ENCODE data around the gene SHC4. TPM values are rescaled to one million over a fixed set of nuclear protein-coding genes. Genes with fewer than 3 reads are reported as not detected.
"Not testable (repeated sequence)": the region's sequence is repeated elsewhere in the genome, so short reads cannot be mapped to it uniquely, and the experiment has no call there.

SHC4 gene
- total RNA-seq, 1 donor from 2014 or later = 0.68 TPM

GRCh38 chr15:48861813-48862431 is 101.8 kb downstream of the SHC4 start:
- DNase-seq = no peak
- H3K4me3 ChIP-seq = no peak overlapping the region
- H3K4me1 ChIP-seq = no peaks in the 10 kb centered on the region
- intact Hi-C loops (cut with DNase I) = loop anchor here (5.0 to 10.0 kb wide), 2 partner anchors 283 to 560 kb away; partner anchors contain the start of gene FGF7
- ATAC-seq = peak; percentile 79 to 82
- no peaks in the 10 kb centered on the region for H3K27me3 ChIP-seq (ENCODE audit: low read depth)
- H3K36me3 ChIP-seq = no peaks in the 10 kb centered on the region
- H3K9me3 ChIP-seq = no peaks in the 10 kb centered on the region
- H3K27ac ChIP-seq = no peak overlapping the region
- TF ChIP-seq, protein P1, sequence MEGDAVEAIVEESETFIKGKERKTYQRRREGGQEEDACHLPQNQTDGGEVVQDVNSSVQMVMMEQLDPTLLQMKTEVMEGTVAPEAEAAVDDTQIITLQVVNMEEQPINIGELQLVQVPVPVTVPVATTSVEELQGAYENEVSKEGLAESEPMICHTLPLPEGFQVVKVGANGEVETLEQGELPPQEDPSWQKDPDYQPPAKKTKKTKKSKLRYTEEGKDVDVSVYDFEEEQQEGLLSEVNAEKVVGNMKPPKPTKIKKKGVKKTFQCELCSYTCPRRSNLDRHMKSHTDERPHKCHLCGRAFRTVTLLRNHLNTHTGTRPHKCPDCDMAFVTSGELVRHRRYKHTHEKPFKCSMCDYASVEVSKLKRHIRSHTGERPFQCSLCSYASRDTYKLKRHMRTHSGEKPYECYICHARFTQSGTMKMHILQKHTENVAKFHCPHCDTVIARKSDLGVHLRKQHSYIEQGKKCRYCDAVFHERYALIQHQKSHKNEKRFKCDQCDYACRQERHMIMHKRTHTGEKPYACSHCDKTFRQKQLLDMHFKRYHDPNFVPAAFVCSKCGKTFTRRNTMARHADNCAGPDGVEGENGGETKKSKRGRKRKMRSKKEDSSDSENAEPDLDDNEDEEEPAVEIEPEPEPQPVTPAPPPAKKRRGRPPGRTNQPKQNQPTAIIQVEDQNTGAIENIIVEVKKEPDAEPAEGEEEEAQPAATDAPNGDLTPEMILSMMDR (IDR thresholded peaks at IDR 0.05) = peak; percentile 90

DNA sequence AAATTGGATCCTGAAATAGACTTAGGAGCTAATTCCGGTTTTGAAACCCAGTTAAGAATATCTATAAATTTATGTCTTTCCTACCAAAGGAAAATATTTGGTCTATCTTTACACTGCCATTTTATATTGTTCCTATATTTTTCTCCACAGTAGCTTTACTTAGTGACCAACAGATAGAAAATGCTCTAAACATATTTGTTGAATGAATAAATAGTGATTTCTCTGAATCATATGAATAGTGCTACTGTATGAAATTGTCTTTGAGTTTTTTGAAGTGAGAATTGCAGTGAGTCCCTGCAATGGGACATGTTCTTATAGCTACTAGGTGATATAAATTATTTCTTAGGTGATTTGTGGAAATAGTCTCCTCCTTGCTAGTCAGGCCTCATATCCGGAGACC is 104.3 kb downstream of the SHC4 start:
- TF ChIP-seq, protein P1 (IDR thresholded peaks at IDR 0.05) = no peak
- DNase-seq = no peak
- Histone ChIP-seq H3K27ac (no peak overlapping the region), H3K27me3 (ENCODE audit: low read depth) (no peaks in the 10 kb centered on the region), H3K4me1 (no peaks in the 10 kb centered on the region), H3K9me3 (no peaks in the 10 kb centered on the region), H3K4me3 (no peak overlapping the region), H3K36me3 (no peaks in the 10 kb centered on the region)
- no peak for ATAC-seq
- intact Hi-C loops (cut with DNase I) = no loop called here

DNA sequence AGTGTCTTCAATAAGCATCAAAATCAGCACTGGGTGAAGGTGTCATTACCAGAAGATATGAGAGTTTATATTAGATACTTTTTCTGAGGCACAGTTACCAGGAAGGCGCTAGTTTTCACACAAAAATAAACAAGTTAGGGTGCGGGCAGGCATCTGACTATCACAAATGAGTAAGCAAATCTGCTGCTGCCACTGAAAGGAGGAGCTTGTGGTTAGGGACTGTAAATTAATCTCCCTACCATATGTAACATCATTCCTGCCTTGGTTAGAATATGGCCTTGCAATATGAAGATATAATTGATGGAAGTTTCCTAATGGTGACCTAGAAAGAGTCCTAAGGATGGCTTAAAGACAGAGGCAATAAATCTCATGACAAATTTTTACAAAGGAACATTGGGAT is 105.3 kb downstream of the SHC4 start:
- no peaks in the 10 kb centered on the region for H3K27me3 ChIP-seq (ENCODE audit: low read depth)
- ATAC-seq = no peak
- no peaks in the 10 kb centered on the region for H3K9me3 ChIP-seq
- intact Hi-C loops (cut with DNase I) = no loop called here
- TF ChIP-seq, protein P1 (IDR thresholded peaks at IDR 0.05) = no peak
- H3K4me1 ChIP-seq = no peaks in the 10 kb centered on the region
- H3K36me3 ChIP-seq = no peaks in the 10 kb centered on the region
- no peak overlapping the region for H3K27ac ChIP-seq
- DNase-seq = no peak
- H3K4me3 ChIP-seq = no peak overlapping the region

DNA sequence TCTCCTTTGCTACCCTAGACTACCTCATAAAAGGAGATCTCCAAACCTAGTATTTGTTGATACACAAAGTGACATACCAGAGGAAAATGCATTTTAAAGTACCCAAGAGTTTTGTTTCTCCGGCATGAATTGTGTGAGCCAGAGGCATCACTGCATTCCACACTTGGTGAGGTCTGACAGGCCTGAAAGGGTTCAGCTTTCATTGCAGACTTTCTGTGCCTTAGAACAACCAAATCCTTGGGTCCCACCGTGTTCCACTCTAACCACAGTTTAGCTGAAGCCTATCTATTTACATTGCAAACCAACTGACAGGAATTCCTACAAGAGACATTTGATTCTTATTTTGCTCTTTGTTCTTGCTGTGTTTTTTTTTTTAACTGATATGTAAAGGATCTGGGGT is 106.8 kb downstream of the SHC4 start:
- H3K27ac ChIP-seq = no peak overlapping the region
- H3K4me1 ChIP-seq = no peaks in the 10 kb centered on the region
- intact Hi-C loops (cut with DNase I) = no loop called here
- ATAC-seq (peak in 1 of 2 donors; percentile 16), DNase-seq (no peak)
- TF ChIP-seq, protein P1 (IDR thresholded peaks at IDR 0.05) = no peak
- no peak overlapping the region for H3K4me3 ChIP-seq
- no peaks in the 10 kb centered on the region for H3K9me3 ChIP-seq
- no peaks in the 10 kb centered on the region for H3K36me3 ChIP-seq
- H3K27me3 ChIP-seq (ENCODE audit: low read depth) = no peaks in the 10 kb centered on the region

DNA sequence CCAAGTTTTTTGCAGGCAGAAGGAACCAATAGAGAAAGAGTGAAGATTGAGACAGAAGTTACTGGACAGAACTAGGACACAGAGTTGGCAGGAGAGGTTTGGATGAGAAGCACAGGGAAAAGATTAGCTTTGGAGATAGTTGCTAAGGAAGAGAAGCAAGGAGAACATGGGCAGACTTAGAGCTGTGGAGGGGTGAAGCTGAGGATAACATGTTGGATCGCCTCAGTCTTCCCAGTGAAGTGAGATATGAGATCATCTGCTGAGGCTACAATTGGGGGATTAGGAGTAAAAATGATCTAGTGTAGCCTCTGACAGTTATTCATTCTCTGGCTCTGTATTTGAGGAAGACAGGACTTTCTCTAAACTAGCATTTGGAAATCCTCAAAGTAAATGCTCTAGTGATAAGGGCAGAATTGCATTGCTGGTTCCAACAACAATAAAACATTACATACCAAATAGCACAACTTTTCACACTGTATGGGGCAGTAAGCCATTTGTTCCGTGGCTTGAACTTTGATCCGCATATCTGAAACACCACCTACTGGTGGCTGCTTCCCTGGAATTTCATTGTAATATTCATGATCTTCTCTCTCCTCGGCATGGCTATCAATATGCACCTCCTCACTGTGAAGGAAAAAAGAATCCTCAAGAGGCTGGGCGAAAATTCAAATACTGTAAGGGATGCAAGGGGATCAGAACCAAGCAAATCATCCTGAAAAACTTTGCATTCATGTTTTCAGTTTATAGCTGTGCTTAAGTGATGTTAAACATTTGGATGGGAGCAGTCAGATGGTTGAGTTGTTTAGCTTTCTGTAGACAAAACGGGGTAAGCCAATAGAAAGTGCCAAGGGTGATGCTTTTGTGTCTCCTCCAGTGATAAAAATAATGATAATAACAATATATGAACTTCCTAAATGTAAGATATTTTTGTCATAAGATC is 107.9 kb downstream of the SHC4 start:
- ATAC-seq (peak; percentile 64 to 66), DNase-seq (no peak)
- Histone ChIP-seq H3K9me3 (no peaks in the 10 kb centered on the region), H3K4me1 (no peaks in the 10 kb centered on the region), H3K27me3 (ENCODE audit: low read depth) (no peaks in the 10 kb centered on the region), H3K36me3 (no peaks in the 10 kb centered on the region), H3K27ac (no peak overlapping the region), H3K4me3 (no peak overlapping the region)
- intact Hi-C loops (cut with DNase I) = no loop called here
- TF ChIP-seq, protein P1 (IDR thresholded peaks at IDR 0.05) = peak; percentile 43

- DNase-seq; H3K27ac ChIP-seq; ATAC-seq; intact Hi-C loops (cut with DNase I); H3K9me3 ChIP-seq; H3K36me3 ChIP-seq; H3K4me3 ChIP-seq; H3K4me1 ChIP-seq; H3K27me3 ChIP-seq (ENCODE audit: low read depth): not testable (repeated sequence)
These were observed 109.3 kb downstream of the SHC4 start for GRCh38 chr15:48854434-48854833.
